ENCODE results near the gene COIL. TPM values are rescaled to one million over a fixed set of nuclear protein-coding genes. Genes with fewer than 3 reads are reported as not detected.

The COIL gene
- total RNA-seq, 1 donor: 13.3 TPM

DNA sequence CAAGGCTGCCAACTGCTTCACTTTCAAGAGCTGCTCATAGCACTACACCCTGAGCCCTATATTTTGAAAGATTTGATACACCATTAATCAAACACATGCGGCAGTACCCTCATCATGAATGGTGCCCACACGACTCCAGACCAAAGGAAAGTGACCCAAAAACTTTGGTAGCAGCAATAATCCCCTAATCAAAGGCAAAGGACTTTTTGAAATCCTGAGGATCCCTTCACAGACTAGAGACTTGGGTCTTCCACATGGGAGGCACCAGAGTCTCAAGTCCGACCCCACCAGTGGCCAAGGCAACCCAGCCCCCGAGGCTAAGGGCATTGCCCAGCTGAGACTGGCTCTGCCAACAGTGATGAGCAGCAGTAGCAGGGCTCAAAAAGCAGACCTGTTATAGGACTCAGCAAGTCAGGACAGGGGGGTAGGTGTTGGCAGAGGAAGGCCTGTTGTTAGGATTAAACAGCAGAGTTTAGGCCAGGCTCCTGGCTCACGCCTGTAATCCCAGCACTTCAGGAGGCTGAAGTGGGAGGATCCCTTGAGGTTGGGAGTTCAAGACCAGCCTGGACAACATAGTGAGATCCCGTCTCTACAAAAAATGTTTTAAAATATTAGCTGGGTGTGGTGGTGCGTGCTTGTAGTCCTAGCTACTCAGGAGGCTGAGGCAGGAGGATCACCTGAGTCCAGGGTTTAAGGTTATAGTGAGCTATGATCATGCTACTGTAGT, 50.2 kb downstream of the COIL start:
- no peak for DNase-seq (ENCODE audit: low read depth)
- peak overlapping the region; percentile 56 for H3K4me3 ChIP-seq (ENCODE audit: low read depth, low read length)
- TF ChIP-seq, protein P1, sequence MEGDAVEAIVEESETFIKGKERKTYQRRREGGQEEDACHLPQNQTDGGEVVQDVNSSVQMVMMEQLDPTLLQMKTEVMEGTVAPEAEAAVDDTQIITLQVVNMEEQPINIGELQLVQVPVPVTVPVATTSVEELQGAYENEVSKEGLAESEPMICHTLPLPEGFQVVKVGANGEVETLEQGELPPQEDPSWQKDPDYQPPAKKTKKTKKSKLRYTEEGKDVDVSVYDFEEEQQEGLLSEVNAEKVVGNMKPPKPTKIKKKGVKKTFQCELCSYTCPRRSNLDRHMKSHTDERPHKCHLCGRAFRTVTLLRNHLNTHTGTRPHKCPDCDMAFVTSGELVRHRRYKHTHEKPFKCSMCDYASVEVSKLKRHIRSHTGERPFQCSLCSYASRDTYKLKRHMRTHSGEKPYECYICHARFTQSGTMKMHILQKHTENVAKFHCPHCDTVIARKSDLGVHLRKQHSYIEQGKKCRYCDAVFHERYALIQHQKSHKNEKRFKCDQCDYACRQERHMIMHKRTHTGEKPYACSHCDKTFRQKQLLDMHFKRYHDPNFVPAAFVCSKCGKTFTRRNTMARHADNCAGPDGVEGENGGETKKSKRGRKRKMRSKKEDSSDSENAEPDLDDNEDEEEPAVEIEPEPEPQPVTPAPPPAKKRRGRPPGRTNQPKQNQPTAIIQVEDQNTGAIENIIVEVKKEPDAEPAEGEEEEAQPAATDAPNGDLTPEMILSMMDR (IDR thresholded peaks at IDR 0.05; ENCODE audit: insufficient read depth, low read length): no peak

DNA sequence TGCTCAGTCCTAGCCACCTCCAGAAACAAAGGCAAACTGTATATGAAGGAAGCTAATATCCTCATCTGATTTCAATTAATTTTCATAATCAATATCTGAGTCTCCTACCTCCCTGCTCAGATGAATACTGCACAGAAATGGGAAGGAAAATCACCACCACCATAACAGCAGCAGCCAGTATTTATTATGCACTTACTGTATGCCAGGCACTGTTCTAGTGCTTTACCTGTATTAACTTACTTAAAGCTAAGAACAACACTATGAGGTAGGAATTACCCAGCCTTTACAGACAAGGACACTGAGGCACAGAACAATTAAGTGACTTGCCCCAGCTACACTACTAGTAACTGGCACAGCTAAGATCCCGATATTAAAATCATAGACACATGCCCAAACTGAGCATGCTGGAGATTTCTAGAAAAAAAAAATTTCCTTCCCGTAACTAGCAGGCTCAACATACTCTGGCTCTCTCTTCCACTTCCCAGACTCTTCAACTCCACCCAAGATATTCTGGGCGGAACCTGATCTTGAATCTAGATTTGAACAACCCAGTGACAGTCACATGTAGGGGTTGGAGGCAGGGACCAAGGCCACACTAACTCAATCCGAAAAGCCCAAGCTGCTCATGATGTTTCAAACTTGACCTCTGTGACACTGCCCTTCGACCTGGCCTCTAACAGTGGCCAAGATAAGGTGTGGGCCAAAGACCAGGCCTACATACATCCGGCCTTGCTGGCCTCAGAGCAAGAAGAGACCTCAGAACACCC, 50.9 kb downstream of the COIL start:
- peak overlapping the region; percentile 56 for H3K4me3 ChIP-seq (ENCODE audit: low read depth, low read length)
- TF ChIP-seq, protein P1 (IDR thresholded peaks at IDR 0.05; ENCODE audit: insufficient read depth, low read length): no peak
- peak; percentile 45 for DNase-seq (ENCODE audit: low read depth)

DNA sequence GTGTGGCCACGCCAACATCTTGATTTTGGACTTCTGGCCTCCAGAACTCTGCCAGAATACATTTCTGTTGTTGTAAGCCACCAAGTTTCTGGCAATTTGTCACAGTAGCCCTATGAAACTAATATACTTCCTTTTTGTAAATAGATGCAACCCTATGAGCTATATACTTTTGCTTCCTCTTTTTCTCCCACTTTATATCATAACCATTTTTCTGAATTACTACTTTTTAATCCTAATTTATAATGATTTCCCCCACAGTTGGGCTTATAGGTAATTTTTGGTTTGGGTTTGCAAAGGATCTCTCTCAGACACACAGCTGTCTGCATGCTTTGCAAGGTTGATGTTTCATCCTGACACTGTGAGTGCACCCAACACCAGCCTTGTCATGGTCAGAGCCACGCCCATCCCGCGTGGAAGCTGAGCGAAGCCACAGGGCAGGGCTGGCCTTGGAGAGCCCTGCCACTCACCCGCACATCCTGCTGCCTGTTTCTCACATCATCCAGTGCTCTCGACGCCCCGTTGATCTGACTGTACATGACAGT, 52.8 kb downstream of the COIL start:
- TF ChIP-seq, protein P1 (IDR thresholded peaks at IDR 0.05; ENCODE audit: insufficient read depth, low read length): no peak
- no peak overlapping the region for H3K4me3 ChIP-seq (ENCODE audit: low read depth, low read length)
- no peak for DNase-seq (ENCODE audit: low read depth)

GRCh38 chr17:56903560-56903959, 57.3 kb downstream of the COIL start:
- DNase-seq (ENCODE audit: low read depth): no peak

GRCh38 chr17:56902348-56902747, 58.5 kb downstream of the COIL start:
- H3K4me3 ChIP-seq (ENCODE audit: low read depth, low read length): no peak overlapping the region
- peak; percentile 30 for DNase-seq (ENCODE audit: low read depth)
- TF ChIP-seq, protein P1 (IDR thresholded peaks at IDR 0.05; ENCODE audit: insufficient read depth, low read length): no peak

More at GRCh38 chr17:56903560-56903959, 57.3 kb downstream of the COIL start:
- no peak overlapping the region for H3K4me3 ChIP-seq (ENCODE audit: low read depth, low read length)
- TF ChIP-seq, protein P1 (IDR thresholded peaks at IDR 0.05; ENCODE audit: insufficient read depth, low read length): no peak

- TF ChIP-seq, protein P1 (IDR thresholded peaks at IDR 0.05; ENCODE audit: insufficient read depth, low read length): no peak
- DNase-seq (ENCODE audit: low read depth): no peak
Observed at GRCh38 chr17:56899403-56899802, 61.4 kb downstream of the COIL start.

More at GRCh38 chr17:56899403-56899802, 61.4 kb downstream of the COIL start:
- H3K4me3 ChIP-seq (ENCODE audit: low read depth, low read length): no peak overlapping the region
